ENCODE measurements around the gene RNF113B.

The RNF113B gene

GRCh38 chr13:98157188-98157587, 19.9 kb downstream of the RNF113B start:
- H3K4me3 ChIP-seq (ENCODE audit: low read depth, low read length), result no peak overlapping the region
- no peak for DNase-seq (ENCODE audit: low read depth)
- TF ChIP-seq CTCF (IDR thresholded peaks at IDR 0.05; ENCODE audit: insufficient read depth, low read depth, low read length, missing control alignments), result no peak

- DNase-seq (ENCODE audit: low read depth), result no peak
- no peak overlapping the region for H3K4me3 ChIP-seq (ENCODE audit: low read depth, low read length)
- TF ChIP-seq CTCF (IDR thresholded peaks at IDR 0.05; ENCODE audit: insufficient read depth, low read depth, low read length, missing control alignments), result no peak
Measured at GRCh38 chr13:98156259-98156658, 20.8 kb downstream of the RNF113B start.

GRCh38 chr13:98155475-98156109, 21.5 kb downstream of the RNF113B start:
- no peak overlapping the region for H3K4me3 ChIP-seq (ENCODE audit: low read depth, low read length)
- TF ChIP-seq CTCF (IDR thresholded peaks at IDR 0.05; ENCODE audit: insufficient read depth, low read depth, low read length, missing control alignments), result no peak
- DNase-seq (ENCODE audit: low read depth), result no peak

GRCh38 chr13:98150832-98151479, 26.1 kb downstream of the RNF113B start:
- peak; percentile 57 for DNase-seq (ENCODE audit: low read depth)
- H3K4me3 ChIP-seq (ENCODE audit: low read depth, low read length), result no peak overlapping the region
- TF ChIP-seq CTCF (IDR thresholded peaks at IDR 0.05; ENCODE audit: insufficient read depth, low read depth, low read length, missing control alignments), result no peak

- no peak for TF ChIP-seq CTCF (IDR thresholded peaks at IDR 0.05; ENCODE audit: insufficient read depth, low read depth, low read length, missing control alignments)
- no peak for DNase-seq (ENCODE audit: low read depth)
- no peak overlapping the region for H3K4me3 ChIP-seq (ENCODE audit: low read depth, low read length)
Measured at GRCh38 chr13:98147521-98147920, 29.5 kb downstream of the RNF113B start.

- H3K4me3 ChIP-seq (ENCODE audit: low read depth, low read length), result peak overlapping the region; percentile 48
- no peak for TF ChIP-seq CTCF (IDR thresholded peaks at IDR 0.05; ENCODE audit: insufficient read depth, low read depth, low read length, missing control alignments)
- DNase-seq (ENCODE audit: low read depth), result peak; percentile 44
Measured at GRCh38 chr13:98144801-98145350, 32.2 kb downstream of the RNF113B start.
